ENCODE results near the gene ELMO1. TPM values are rescaled to one million over a fixed set of nuclear protein-coding genes. Genes with fewer than 3 reads are reported as not detected.

Gene ELMO1
- total and polyA plus RNA-seq, 12 donors, result 7.5 to 46.8 (median 14.9) TPM

DNA sequence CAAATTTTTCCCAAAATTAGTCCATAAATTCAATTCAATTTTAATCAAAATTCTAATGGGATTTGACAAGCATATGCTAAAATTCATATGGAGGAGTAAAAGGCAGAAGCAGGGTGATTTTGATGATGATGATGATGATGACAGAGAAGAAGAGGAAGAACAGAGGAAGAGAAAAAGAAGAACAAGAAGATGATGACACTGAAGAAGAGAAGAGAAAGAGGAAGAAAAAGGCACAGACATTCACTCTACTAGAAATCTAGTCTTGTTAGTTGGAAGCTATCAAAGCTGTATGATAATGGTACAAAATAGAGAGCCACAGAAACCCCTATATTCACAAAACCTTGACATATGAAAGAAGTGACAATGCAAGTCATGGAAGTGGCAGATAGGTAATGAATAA is 157.9 kb downstream of the ELMO1 start:
- H3K4me1 ChIP-seq (replicated peaks in 1 of 2), result peaks cover 0 to 7% of the 10 kb centered on the region in 2 donors
- no peaks in the 10 kb centered on the region for H3K36me3 ChIP-seq (replicated peaks in 1 of 2)

DNA sequence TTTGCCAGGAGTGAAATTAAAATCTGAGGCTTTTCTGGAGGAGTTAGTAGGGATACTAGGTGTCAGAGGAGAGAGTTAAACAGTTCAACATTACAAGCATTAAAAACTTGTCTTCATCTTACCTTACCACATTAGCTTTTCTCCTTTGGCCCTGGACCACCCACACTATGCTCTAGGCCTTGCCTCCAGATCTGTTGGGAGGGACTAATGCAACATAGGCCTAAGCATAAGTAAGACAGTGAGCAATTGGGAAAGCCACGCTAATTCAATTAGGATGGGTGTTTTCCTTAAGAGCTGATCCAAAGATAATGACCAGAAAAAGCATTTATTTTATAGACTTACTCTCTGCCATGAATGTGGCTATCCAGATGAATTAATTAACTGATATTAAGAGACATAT is 158.9 kb downstream of the ELMO1 start:
- Histone ChIP-seq H3K27ac (no peak overlapping the region), H3K36me3 (replicated peaks in 1 of 2) (no peaks in the 10 kb centered on the region)

More for the DNA sequence above, 157.9 kb downstream of the ELMO1 start:
- Histone ChIP-seq H3K27ac (no peak overlapping the region), H3K4me3 (no peak overlapping the region), H3K9me3 (replicated peaks in 1 of 3) (no peaks in the 10 kb centered on the region), H3K27me3 (no peaks in the 10 kb centered on the region)
- DNase-seq, result no peak
- TF ChIP-seq POLR2A (IDR thresholded peaks at IDR 0.05), result no peak
- TF ChIP-seq, protein P1, sequence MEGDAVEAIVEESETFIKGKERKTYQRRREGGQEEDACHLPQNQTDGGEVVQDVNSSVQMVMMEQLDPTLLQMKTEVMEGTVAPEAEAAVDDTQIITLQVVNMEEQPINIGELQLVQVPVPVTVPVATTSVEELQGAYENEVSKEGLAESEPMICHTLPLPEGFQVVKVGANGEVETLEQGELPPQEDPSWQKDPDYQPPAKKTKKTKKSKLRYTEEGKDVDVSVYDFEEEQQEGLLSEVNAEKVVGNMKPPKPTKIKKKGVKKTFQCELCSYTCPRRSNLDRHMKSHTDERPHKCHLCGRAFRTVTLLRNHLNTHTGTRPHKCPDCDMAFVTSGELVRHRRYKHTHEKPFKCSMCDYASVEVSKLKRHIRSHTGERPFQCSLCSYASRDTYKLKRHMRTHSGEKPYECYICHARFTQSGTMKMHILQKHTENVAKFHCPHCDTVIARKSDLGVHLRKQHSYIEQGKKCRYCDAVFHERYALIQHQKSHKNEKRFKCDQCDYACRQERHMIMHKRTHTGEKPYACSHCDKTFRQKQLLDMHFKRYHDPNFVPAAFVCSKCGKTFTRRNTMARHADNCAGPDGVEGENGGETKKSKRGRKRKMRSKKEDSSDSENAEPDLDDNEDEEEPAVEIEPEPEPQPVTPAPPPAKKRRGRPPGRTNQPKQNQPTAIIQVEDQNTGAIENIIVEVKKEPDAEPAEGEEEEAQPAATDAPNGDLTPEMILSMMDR (IDR thresholded peaks at IDR 0.05), result no peak
- intact Hi-C loops (cut with DNase I), result no loop called here

DNA sequence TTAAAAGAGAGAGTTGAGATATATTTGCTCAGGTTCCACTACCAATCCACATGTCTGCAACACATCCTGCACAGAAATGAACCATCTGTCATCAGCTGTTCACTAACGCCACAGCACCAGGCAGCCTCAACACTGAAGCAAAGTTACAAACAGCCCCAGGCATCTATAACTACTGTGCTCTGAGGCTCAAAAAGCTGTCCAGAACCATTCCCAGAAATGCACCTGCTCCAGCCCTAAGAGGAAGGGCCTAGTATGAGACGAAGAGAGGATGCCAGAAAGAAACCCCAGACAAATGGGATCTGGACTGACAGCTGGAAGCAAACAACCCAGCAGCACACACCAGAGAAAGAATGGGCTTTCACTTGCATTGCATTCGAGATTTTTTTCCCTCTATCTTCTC is 159.3 kb downstream of the ELMO1 start:
- TF ChIP-seq, protein P1 (IDR thresholded peaks at IDR 0.05), result no peak
- no peak for TF ChIP-seq POLR2A (IDR thresholded peaks at IDR 0.05)
- no peaks in the 10 kb centered on the region for H3K9me3 ChIP-seq (replicated peaks in 1 of 3)
- H3K27ac ChIP-seq, result no peak overlapping the region
- no peaks in the 10 kb centered on the region for H3K27me3 ChIP-seq
- 56 to 72% (median 60%) methylated on average over 3 of the region's 3 CpGs for WGBS, 4 donors
- H3K36me3 ChIP-seq (replicated peaks in 1 of 2), result no peaks in the 10 kb centered on the region
- intact Hi-C loops (cut with DNase I), result no loop called here
- DNase-seq, result no peak
- no peak overlapping the region for H3K4me3 ChIP-seq
- peaks cover 0 to 15% of the 10 kb centered on the region in 2 donors for H3K4me1 ChIP-seq (replicated peaks in 1 of 2)

More for the DNA sequence above, 158.9 kb downstream of the ELMO1 start:
- TF ChIP-seq POLR2A (IDR thresholded peaks at IDR 0.05), result no peak
- TF ChIP-seq, protein P1 (IDR thresholded peaks at IDR 0.05), result no peak
- H3K27me3 ChIP-seq, result no peaks in the 10 kb centered on the region
- no peaks in the 10 kb centered on the region for H3K9me3 ChIP-seq (replicated peaks in 1 of 3)
- WGBS, 4 donors, result 67 to 91% (median 86%) methylated on average over 1 of the region's 1 CpG
- peaks cover 0 to 10% of the 10 kb centered on the region in 2 donors for H3K4me1 ChIP-seq (replicated peaks in 1 of 2)
- no peak for DNase-seq
- intact Hi-C loops (cut with DNase I), result no loop called here
- no peak overlapping the region for H3K4me3 ChIP-seq

DNA sequence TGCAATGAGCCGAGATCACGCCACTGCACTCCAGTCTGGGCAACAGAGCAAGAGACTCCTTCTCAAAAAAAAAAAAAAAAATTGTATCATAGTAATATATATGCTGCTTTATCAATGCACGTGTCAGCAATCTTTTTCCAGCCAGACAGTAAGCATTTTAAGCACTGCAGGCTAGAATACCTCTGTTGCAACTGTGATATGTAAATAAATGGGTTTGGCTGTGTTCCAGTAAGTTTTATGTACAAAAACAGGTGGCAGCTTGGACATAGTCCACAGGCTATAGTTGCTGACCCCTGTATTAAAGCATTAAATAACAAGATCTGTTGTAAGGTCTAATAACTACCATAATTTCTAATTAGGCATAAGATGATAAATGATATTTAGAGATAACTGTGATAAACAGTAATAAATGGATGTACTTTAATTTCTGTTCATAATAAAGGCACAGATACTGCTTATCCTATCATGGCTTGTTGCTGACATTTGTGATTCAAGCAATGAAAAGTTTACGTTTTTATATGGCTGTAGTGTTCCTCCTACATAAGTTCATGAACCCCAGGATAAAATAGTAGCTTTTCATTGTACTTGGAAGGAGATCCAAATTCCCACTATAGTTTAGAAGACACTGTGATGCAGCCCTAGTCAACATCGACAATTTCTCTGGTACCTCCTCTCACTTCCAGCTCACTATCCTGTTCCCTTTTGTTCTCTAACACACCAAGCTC is 161.4 kb downstream of the ELMO1 start:
- intact Hi-C loops (cut with DNase I), result no loop called here
- Histone ChIP-seq H3K4me1 (replicated peaks in 1 of 2) (peaks cover 0 to 19% of the 10 kb centered on the region in 2 donors), H3K27ac (no peak overlapping the region), H3K9me3 (replicated peaks in 1 of 3) (no peaks in the 10 kb centered on the region), H3K27me3 (no peaks in the 10 kb centered on the region), H3K36me3 (replicated peaks in 1 of 2) (no peaks in the 10 kb centered on the region), H3K4me3 (no peak overlapping the region)
- DNase-seq, result no peak
- no peak for TF ChIP-seq POLR2A (IDR thresholded peaks at IDR 0.05)
- TF ChIP-seq, protein P1 (IDR thresholded peaks at IDR 0.05), result no peak
- WGBS, 4 donors, result 56 to 72% (median 62%) methylated on average over 5 of the region's 5 CpGs

All from adrenal gland (tissue), 12 donors.